MG63 (cell line): ENCODE measurements around the gene FBXO31. TPM values are rescaled to one million over a fixed set of nuclear protein-coding genes. Genes with fewer than 3 reads are reported as not detected.
"Not testable (repeated sequence)": the region's sequence is repeated elsewhere in the genome, so short reads cannot be mapped to it uniquely, and the experiment has no call there.

Source experiments
- DNase-seq: peaks from one replicate; pipeline ENCODE4 v3.0.0-alpha.2; 2020
- H3K27me3 ChIP-seq: fragments of 250-450 bp; sonication (Bioruptor Pico); 2 replicates; pipeline ENCODE4 v1.5.1; 2020; ENCODE audit warnings: mild to moderate bottlenecking, moderate library complexity
- H3K36me3 ChIP-seq: fragments of 250-450 bp; sonication (Bioruptor Pico); 2 replicates; pipeline ENCODE4 v1.5.1; 2020; ENCODE audit warnings: mild to moderate bottlenecking, moderate library complexity
- H3K4me3 ChIP-seq: fragments of 250-450 bp; sonication (Bioruptor Pico); 2 replicates; pipeline ENCODE4 v1.5.1; 2020; ENCODE audit warnings: mild to moderate bottlenecking, moderate library complexity
- H3K9me3 ChIP-seq: fragments of 250-450 bp; sonication (Bioruptor Pico); 2 replicates; pipeline ENCODE4 v1.5.1; 2020; ENCODE audit warnings: mild to moderate bottlenecking, moderate library complexity
- total RNA-seq: library from RNA; depleted of rRNA; stranded (reverse); fragments of >200 nt; shearing (Covaris generic); gene quantifications from 2 replicates; pipeline ENCODE4 v1.2.3, GENCODE V29; 2014; ENCODE audit warnings: low replicate concordance

Gene FBXO31
- total RNA-seq, 1 experiment from 2014 or later = 12.6 TPM

- H3K4me3 ChIP-seq = no peak overlapping the region
- H3K9me3 ChIP-seq = no peaks in the 10 kb centered on the region
- H3K27me3 ChIP-seq = no peaks in the 10 kb centered on the region
- H3K36me3 ChIP-seq = no peaks in the 10 kb centered on the region; the same call in 1 of the 2 replicates
- no peak for DNase-seq
Observed at GRCh38 chr16:87342978-87343752, 40.4 kb downstream of the FBXO31 start.

- no peak for DNase-seq
- Histone ChIP-seq H3K4me3 (no peak overlapping the region), H3K9me3 (no peaks in the 10 kb centered on the region), H3K27me3 (no peaks in the 10 kb centered on the region), H3K36me3 (no peaks in the 10 kb centered on the region; the same call in 1 of the 2 replicates)
Observed at GRCh38 chr16:87342504-87342903, 41.1 kb downstream of the FBXO31 start.

- H3K9me3 ChIP-seq = no peaks in the 10 kb centered on the region
- no peaks in the 10 kb centered on the region; the same call in 1 of the 2 replicates for H3K36me3 ChIP-seq
- H3K27me3 ChIP-seq = no peaks in the 10 kb centered on the region
- DNase-seq = no peak
- H3K4me3 ChIP-seq = no peak overlapping the region
Observed at GRCh38 chr16:87340198-87340597, 43.4 kb downstream of the FBXO31 start.

- H3K36me3 ChIP-seq, H3K9me3 ChIP-seq: not testable (repeated sequence)
Observed at GRCh38 chr16:87339724-87340105, 43.9 kb downstream of the FBXO31 start.

GRCh38 chr16:87339086-87339723, 44.4 kb downstream of the FBXO31 start:
- Histone ChIP-seq H3K36me3 (no peaks in the 10 kb centered on the region; the same call in 1 of the 2 replicates), H3K27me3 (no peaks in the 10 kb centered on the region), H3K4me3 (no peak overlapping the region), H3K9me3 (no peaks in the 10 kb centered on the region)
- DNase-seq = no peak

More at GRCh38 chr16:87339724-87340105, 43.9 kb downstream of the FBXO31 start:
- DNase-seq, H3K4me3 ChIP-seq, H3K27me3 ChIP-seq: not testable (repeated sequence)

GRCh38 chr16:87338155-87338765, 45.3 kb downstream of the FBXO31 start:
- DNase-seq = no peak
- no peaks in the 10 kb centered on the region for H3K27me3 ChIP-seq
- no peaks in the 10 kb centered on the region for H3K9me3 ChIP-seq
- H3K4me3 ChIP-seq = no peak overlapping the region
- H3K36me3 ChIP-seq = no peaks in the 10 kb centered on the region; the same call in 1 of the 2 replicates

- H3K9me3 ChIP-seq = no peaks in the 10 kb centered on the region
- no peak for DNase-seq
- H3K36me3 ChIP-seq = no peaks in the 10 kb centered on the region; the same call in 1 of the 2 replicates
- H3K27me3 ChIP-seq = no peaks in the 10 kb centered on the region
- H3K4me3 ChIP-seq = no peak overlapping the region
Observed at GRCh38 chr16:87337262-87337771, 46.3 kb downstream of the FBXO31 start.

GRCh38 chr16:87336434-87337240, 46.9 kb downstream of the FBXO31 start:
- Histone ChIP-seq H3K4me3 (no peak overlapping the region), H3K36me3 (no peaks in the 10 kb centered on the region; the same call in 1 of the 2 replicates), H3K27me3 (no peaks in the 10 kb centered on the region), H3K9me3 (no peaks in the 10 kb centered on the region)
- no peak for DNase-seq

- Histone ChIP-seq H3K9me3 (no peaks in the 10 kb centered on the region), H3K4me3 (no peak overlapping the region), H3K27me3 (no peaks in the 10 kb centered on the region), H3K36me3 (no peaks in the 10 kb centered on the region; the same call in 1 of the 2 replicates)
- no peak for DNase-seq
Observed at GRCh38 chr16:87335625-87336433, 47.7 kb downstream of the FBXO31 start.

- no peak for DNase-seq
- H3K9me3 ChIP-seq = no peaks in the 10 kb centered on the region
- H3K27me3 ChIP-seq = no peaks in the 10 kb centered on the region
- no peaks in the 10 kb centered on the region; the same call in 1 of the 2 replicates for H3K36me3 ChIP-seq
- no peak overlapping the region for H3K4me3 ChIP-seq
Observed at GRCh38 chr16:87334651-87335624, 48.6 kb downstream of the FBXO31 start.

- Histone ChIP-seq H3K36me3 (no peaks in the 10 kb centered on the region), H3K9me3 (no peaks in the 10 kb centered on the region), H3K27me3 (no peaks in the 10 kb centered on the region), H3K4me3 (no peak overlapping the region)
- DNase-seq = no peak
Observed at GRCh38 chr16:87333581-87334331, 49.8 kb downstream of the FBXO31 start.

GRCh38 chr16:87333101-87333500, 50.5 kb downstream of the FBXO31 start:
- no peak for DNase-seq
- Histone ChIP-seq H3K36me3 (no peaks in the 10 kb centered on the region), H3K27me3 (no peaks in the 10 kb centered on the region), H3K9me3 (no peaks in the 10 kb centered on the region), H3K4me3 (no peak overlapping the region)

GRCh38 chr16:87332150-87332549, 51.4 kb downstream of the FBXO31 start:
- Histone ChIP-seq H3K36me3 (no peaks in the 10 kb centered on the region), H3K27me3 (no peaks in the 10 kb centered on the region), H3K9me3 (no peaks in the 10 kb centered on the region), H3K4me3 (no peak overlapping the region)
- peak; percentile 26 for DNase-seq

GRCh38 chr16:87331241-87331801, 52.3 kb downstream of the FBXO31 start:
- DNase-seq = no peak
- Histone ChIP-seq H3K4me3 (no peak overlapping the region), H3K9me3 (no peaks in the 10 kb centered on the region), H3K27me3 (no peaks in the 10 kb centered on the region), H3K36me3 (no peaks in the 10 kb centered on the region)
